Measurements from ENCODE around the gene TMEM200C.
"Not testable (repeated sequence)": the region's sequence is repeated elsewhere in the genome, so short reads cannot be mapped to it uniquely, and the experiment has no call there.

Gene TMEM200C

DNA sequence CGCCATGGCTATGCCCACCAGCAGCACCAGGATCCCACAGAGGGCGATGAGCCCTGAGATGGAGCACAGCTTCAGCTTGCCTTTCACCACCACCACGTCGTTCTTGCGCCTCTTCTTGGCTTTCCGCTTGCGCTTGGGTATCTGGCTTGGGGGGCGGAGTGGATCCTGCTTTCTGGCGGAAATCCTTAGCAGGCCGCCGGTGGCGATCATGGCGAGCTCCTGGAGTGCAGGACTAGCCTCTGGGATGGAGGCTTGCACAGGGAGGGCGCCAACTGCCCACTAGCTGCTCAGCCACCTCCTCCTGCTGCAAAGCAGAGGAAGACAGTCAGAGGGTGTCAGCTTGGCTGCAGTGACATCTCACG is 3.5 kb downstream of the TMEM200C start:
- no peak for DNase-seq (ENCODE audit: low spot score)

DNA sequence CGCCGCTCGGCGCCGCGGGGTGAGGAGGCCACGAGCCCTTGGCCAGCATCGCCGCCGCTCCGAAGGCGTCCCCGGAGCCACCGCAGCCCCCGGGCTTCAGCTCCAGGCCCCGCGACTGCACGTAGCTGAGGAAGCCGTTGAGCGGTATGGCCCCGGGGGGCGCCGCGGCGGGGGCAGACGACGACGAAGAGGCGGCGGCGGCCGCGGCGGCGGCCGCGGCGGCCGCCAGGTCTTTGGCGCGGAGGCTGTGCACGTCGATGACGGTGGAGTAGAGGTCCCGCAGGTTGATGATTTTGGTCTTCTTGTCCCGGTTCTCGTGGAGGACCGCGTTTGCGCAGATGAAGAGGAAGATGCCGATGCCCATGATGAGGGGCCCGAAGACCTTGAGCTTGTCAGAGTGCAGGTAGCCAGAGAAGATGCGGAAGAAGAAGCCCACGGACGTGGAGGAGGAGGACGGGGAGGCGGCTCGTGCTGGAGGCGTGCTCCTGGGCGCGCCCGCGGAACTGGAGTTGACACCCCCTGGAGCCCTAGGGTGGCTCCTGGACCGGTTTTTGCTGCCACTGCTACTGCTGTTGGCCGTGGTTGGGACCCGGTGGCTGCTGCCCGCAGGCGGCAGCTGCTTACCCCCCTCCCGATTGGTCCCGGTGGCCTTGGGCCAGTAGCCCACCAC is 4.0 kb downstream of the TMEM200C start:
- DNase-seq (ENCODE audit: low spot score): no peak

DNA sequence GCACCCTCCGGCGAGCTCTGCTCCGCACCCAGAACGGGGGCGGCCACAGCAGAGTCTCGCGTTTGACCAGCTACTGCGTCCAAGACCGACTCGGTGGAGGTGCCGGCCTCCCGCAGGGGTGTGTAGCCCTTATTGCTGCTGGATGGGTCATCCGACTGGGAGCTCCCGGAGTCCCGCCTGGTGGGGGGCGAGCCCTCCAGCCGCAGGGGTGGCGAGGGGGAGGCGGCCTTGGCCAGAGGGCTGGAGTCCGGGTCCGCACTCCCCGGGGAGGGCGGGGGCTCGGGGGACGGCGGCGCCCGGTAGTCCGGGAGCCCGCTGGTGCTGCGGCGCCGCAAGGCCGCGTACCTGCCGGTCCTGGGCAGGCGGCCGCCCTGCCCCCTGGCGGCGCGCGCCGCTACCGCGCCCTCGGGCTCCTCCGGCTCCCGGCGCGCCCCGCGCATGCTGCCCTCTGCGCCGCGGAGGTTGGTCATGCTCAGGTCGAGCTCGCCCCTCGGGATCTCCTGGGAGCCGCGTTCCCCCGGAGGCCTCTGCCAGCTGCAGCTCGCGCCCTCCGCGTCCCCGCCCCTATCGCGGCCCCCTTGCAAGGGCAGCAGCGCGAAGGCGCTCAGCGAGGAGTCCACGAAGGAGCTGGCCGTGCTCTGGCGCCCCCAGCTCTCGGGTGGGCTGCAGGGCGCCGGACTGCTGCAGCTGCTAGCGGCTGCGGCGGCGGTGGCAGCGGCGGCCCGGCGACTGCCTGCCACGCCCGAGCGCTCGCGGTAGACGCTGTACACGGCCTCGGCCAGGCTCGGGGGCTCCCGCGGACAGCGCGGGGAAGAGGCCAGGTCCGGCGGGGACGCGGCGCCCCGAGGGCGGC is 4.8 kb downstream of the TMEM200C start:
- DNase-seq (ENCODE audit: low spot score): peak; percentile 71

DNA sequence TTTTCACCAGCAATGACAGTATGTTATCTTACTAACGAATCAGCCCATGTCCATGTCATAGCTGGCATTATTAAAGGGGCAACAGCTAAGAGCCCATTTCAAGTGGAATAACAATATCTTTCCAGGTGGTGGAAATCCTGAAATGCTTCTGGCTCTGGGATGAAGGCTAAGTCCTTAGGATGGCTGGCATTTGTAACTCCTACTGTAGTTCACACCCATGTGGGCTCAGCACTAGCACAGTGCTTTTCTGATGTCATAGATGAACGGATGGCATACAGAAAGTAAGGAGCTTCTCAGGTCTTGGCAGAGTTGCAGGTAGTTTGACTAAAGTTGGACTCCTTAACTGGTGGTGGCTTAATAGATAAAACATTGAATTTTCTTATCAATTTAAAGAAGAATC is 10.0 kb downstream of the TMEM200C start:
- no peak for DNase-seq (ENCODE audit: low spot score)

DNA sequence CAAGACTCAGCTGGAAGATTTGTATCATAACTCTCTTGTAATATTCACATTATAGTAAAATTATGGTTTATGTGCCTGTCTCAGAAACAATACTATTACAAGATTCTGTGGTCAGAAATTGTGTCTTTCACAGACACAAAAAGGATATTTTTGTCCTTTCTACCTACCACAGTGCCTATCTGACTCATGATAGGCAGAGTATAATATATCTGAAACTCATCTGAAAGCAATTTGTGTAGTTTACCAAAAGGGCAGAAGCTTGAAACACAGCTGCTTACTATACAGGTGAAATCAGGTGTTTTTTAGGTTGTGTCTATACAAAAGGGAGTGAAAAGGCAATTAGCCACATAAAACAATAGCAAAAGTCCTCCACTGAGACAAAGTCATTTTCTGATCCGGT is 10.9 kb downstream of the TMEM200C start:
- no peak for DNase-seq (ENCODE audit: low spot score)

DNA sequence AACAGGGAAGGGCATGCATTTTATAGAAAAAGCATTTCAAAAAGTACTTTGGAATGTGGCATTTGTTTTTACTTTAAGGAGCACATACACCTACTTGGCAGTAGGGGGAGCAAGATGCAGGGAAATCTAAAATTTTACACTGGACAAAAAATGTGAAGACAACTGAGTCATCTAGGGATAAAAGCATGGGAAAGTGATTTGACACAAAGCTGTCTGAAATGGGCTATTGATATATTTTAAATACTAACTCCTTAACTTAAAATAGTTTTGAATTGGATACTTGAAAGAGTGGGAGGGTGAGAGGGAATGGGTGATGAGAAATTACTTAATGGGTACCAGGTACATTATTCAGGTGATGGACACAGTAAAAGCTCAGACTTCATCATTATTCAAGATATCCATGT is 15.8 kb downstream of the TMEM200C start:
- peak; percentile 72 for DNase-seq (ENCODE audit: low spot score)

DNA sequence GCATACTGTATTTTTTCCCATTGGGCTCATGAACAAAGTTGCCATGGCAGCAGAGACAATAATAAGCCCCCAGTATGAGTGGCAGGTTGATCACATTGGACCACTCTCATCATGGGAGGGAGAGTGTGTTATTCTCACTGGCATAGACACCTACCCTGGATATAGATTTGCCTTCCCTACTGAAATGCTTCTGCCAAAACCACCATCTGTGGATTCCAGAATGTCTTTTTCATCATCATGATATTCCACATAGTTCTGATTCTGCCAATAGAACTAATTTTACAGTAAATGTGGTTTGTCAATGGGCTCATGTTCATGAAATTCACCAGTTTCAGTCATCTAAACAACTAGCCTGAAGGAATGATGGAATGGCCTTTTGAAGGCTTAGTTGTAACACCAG is 18.4 kb downstream of the TMEM200C start:
- no peak for DNase-seq (ENCODE audit: low spot score)

DNA sequence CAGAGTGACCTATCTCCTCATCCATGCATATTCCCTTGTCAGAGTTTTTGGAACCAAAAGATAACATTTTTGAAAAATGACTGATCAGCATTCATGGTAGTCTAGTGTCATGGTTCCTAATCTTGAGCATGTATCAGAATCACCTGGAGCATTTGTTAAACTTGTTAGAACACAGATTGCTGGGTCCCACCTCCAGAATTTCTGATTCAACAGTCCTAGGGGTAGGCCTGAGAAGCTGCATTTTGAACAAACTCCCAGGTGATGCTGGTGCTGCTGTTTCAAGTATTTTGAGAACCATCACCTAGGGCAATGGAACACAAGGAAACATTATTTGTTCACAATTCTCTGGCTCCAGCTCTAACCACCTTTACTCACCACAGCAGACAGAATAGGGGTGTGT is 21.0 kb downstream of the TMEM200C start:
- no peak for DNase-seq (ENCODE audit: low spot score)

DNA sequence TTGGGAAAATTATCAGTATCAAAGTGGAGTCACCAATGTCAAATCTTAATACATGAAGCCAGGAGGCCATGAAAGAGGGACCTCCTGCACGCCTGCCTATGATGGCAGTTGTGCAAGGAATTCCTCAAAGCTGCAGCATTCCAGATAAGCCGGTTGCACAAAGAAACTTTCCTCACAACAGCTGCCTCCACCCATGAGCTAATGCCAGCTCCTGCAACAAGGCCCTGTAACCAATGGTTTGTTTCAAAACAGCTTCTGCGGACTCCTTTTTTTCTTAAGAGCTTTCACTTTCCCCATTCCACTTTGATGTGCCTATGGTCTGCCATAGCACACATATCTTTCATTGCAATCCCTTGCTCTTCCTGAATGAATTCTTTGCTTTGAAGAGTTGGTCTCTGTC is 22.4 kb downstream of the TMEM200C start:
- no peak for DNase-seq (ENCODE audit: low spot score)

DNA sequence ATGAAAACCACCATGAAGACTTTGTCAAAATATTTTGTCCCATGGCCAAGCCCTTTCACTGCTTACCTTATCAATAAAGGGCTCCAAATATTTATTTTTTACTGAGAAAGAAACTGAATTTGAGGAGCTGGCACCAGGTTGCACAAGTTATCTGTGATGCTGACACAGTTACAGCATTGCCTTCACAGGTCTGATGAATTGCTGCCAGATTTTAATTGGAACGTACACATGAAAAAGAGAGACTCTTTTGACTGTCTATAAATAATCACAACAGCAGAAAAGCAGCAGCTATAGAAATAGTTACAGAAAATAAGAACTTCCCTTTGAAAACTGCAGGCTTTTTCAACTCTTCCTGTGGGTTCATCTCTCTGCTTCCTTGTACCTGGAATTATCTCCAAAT is 23.9 kb downstream of the TMEM200C start:
- no peak for DNase-seq (ENCODE audit: low spot score)

DNA sequence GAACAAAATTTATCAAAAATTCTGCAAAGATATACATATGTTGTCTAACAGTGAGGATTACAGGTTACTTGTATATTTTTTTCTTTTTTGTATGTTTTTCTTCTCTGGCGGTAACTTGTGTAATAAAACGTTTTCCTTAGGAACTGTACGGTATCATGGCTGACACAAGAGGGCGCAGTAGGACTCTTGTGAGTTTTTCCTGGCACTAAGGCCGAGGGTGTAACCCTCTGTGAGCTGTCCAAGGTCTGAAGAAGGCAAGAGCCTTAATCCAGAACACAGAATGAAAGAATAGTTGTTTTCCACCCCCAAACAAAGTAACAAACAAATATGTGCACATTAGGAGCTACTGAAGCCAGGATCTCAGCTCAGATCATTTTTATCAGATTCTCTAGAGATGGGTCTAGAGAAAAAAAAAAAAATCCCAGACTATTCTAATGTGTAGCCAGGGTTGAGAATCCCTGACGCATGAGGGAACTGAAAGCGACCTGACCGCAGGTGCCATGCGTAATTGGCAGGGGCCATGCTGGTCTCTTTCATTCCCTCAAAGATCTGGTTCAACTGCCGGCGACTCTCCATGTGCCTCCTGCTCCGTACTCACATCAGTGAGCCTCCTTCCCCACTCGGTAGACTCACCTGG is 27.0 kb downstream of the TMEM200C start:
- DNase-seq (ENCODE audit: low spot score): peak; percentile 83

DNA sequence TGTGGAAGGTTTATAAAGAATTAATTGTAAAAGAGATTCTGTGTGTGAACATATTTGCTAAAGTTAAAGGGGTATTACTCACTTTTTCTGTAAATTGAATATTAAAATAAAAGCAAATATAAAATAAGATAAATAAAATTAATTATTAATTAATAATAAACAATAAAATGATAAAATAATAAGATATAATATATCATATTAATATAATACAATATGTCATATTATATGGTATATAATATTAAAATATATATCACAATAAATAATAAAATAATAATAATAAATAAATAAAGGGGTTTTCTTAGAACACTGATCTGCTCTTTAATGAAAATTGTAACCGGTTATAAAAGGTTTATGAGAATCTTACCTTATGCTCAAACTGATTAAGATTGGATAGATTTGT is 29.8 kb downstream of the TMEM200C start:
- no peak for DNase-seq (ENCODE audit: low spot score)

DNA sequence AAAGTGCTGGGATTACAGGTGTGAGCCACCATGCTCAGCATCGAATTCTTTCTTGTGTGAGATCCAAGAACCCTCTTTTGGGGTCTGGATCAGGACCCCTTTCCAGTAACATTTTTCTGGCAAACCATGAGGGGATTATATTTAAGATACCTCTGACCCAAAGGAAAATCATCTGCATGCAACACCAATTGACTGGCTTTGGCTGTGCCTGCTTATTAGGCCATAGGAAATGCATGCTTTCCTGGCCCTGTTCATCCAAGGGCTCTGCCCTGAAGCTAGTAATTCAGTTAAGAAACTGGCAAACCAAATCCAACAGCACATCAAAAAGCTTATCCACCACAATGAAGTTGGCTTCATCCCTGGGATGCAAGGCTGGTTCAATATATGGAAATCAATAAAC is 33.2 kb downstream of the TMEM200C start:
- not testable (repeated sequence) for DNase-seq (ENCODE audit: low spot score)

DNA sequence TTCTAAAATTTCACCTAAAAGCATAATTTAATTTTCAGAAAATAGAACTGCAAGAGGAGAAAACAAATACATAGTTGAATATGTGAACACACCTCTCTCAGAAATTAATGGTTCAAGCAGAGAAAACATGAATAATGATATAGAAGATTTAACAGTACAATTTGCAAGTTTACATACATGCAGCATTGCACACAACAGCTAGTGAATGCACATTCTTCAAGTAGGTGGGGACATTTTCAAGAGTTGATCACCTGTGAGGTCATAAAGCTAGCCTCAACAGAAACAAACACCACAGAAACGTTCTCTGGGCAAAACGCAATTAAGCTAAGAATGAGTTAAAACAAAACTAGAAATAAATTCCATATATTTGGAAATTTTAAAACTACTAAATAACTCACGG is 38.1 kb downstream of the TMEM200C start:
- DNase-seq (ENCODE audit: low spot score): no peak

DNA sequence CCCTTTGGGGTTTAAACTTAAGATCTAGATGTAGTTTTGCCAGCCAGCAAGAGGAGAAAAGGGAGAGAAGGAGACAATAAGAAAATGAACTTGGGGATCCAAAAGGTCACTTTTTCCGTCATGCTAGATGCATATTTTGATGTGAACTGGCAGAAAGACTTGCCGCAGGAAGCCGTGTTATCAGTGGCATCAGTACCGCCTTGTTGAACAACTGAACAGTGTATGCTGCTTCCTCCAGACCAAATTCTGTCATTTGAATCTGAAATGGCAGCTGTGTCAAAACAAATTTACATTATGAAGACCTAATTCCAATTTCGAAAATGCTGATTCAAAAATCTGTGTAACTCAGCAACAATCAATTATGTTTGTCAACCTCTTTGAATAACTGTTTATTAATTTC is 42.1 kb downstream of the TMEM200C start:
- no peak for DNase-seq (ENCODE audit: low spot score)

DNA sequence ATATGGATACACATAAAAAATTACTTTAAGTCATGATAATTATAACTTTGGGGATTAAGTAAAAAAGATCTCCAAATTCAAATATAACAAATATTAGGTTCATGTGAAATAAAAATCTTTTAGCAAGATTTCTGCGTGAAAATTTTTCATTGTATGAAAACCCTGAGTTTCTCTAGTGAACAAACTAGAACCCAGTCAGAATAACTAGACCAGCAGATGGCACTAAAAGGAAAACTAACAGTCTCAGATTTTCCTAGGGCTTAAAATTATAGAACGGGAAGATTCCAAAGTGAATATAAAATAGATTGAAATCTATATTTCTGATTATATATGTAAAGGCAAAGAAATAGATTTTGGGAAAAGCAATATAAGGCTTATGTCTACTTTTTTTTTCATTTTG is 43.3 kb downstream of the TMEM200C start:
- no peak for DNase-seq (ENCODE audit: low spot score)

DNA sequence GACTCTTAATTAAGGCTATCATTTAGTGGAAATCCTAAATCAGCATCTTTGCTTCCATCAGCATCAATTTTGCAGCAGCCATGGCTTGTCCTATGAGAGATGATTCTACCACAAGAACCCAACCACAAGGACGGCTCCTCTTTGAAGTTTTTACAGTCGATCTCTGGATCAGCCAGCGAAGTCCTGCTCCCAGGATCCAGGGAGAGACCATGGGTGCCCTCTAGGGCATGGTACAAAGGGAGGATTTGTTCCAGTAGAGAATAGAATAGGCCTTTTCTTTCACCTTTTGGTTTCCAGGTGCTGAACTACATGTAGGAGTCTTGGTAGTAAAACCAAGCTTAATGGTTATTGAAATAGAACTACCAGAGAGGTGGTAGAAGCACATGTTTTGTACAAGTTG is 52.7 kb downstream of the TMEM200C start:
- no peak for DNase-seq (ENCODE audit: low spot score)

DNA sequence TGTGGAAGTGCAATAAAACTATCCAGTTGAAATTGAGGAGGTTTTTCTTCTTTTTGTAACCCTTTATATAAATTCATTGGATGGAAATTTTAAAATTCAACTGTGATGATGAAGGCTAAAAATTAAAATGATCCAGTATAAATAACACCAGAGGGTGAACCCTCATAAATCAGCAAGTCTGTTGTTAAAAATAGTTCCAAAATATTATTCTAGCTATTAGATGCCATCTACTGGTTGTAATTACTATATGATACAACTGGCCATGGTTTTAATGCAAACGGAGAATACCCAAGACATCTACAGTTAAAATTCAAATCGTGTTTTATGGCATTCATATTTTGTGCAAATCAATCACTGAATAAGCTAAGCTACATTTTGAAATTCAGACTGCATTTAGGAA is 53.8 kb downstream of the TMEM200C start:
- DNase-seq (ENCODE audit: low spot score): no peak

DNA sequence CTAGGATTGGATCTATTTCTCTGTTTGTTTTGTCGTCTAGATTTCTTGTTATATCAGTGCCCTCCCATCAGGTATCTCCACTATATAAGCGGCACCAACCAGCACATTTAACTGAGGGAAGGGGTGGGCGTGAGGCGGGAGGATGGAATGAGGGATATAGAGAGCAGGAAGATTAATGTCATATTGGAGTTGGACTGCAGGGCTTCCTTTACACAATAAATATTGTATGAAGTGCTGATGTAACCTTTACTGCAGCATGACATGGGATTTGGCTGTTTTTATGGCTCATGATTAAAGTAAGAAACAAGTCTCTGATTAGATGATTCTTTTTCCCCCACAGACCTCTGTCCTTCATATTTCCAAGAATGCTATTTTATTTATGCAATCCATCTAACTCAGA is 54.8 kb downstream of the TMEM200C start:
- DNase-seq (ENCODE audit: low spot score): no peak

DNA sequence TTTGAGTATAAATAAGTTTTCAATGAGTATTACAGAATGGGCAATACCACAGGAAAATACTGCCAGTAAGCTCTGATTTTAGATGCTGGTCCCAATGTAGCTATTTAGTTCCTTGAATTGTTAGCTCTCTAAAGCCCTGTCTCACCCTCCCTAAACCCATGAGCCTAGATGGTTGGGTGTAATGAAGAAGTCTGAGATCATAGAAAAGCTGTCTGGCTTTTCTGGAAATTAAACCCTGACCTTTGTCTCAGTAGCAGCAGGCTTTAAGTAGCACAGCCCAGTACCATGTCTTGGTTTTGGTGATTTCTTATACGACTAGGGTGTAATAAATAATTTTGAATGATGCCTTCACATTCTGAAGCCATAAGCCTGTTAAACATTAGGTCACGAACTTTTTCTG is 55.3 kb downstream of the TMEM200C start:
- DNase-seq (ENCODE audit: low spot score): no peak

DNA sequence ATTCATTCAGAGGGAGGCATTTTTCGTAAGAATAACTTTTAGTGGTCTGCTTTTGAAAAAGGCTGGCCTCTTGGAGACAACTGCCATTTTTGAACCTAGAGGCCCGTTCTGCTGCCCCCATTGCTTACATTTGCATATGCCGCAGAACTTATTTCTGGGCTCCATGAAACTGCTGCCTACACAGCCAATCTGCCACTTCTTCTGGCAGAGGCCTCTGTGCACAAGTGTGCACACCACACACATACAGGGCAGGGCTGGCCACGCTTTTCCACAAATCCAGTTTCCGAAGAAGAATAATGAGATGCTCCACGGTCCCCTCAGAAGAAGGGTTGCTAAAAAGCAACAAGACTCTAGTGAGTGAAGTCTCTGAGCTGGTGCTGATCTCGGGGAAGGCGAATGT is 56.2 kb downstream of the TMEM200C start:
- DNase-seq (ENCODE audit: low spot score): no peak

Measured in kidney tubule cell (primary cell).